ENCODE measurements around the gene CLDN9.

- no peak for TF ChIP-seq POLR2A (IDR thresholded peaks at IDR 0.05; ENCODE audit: low read length)
- no peak for TF ChIP-seq GATA1 (IDR thresholded peaks at IDR 0.05; ENCODE audit: low read depth, low read length)
Measured at GRCh38 chr16:3026609-3027488, 14.1 kb downstream of the CLDN9 start.
